Osteoblast (primary cell): ENCODE measurements around the gene HMCN1. TPM values are rescaled to one million over a fixed set of nuclear protein-coding genes. Genes with fewer than 3 reads are reported as not detected.

Experiments
- DNase-seq: peaks from one replicate; pipeline ENCODE4 v3.0.0; 2011; ENCODE audit warnings: low spot score, mixed read lengths; ENCODE audit not compliant: insufficient read length; ENCODE audit errors: missing footprints
- H2AFZ ChIP-seq: 2 replicates; pipeline ENCODE4 v1.6.0; 2011; ENCODE audit warnings: mild to moderate bottlenecking, low read length
- H3K27ac ChIP-seq: 2 replicates; pipeline ENCODE4 v1.5.1; 2011; ENCODE audit warnings: mild to moderate bottlenecking, low read depth, low read length, moderate library complexity
- H3K27me3 ChIP-seq: 2 replicates; pipeline ENCODE4 v1.6.0; 2012; ENCODE audit warnings: mild to moderate bottlenecking, control low read depth, inconsistent platforms, low read length, moderate library complexity; ENCODE audit not compliant: insufficient read depth
- H3K36me3 ChIP-seq: 2 replicates; pipeline ENCODE4 v1.5.1; 2011; ENCODE audit warnings: mild to moderate bottlenecking, low read length, control low read depth, moderate library complexity; ENCODE audit not compliant: insufficient read depth
- H3K4me1 ChIP-seq: 2 replicates; pipeline ENCODE4 v1.5.1; 2011; ENCODE audit warnings: mild to moderate bottlenecking, low read length, control low read depth, moderate library complexity; ENCODE audit not compliant: insufficient read depth
- H3K4me2 ChIP-seq: 2 replicates; pipeline ENCODE4 v1.6.0; 2011; ENCODE audit warnings: mild to moderate bottlenecking, low read length; ENCODE audit not compliant: insufficient read depth
- H3K4me3 ChIP-seq: fragments of 200-600 bp; sonication (generic); 3 replicates; pipeline ENCODE4 v1.5.1; 2012; ENCODE audit warnings: mild to moderate bottlenecking, low read length, inconsistent platforms; ENCODE audit not compliant: insufficient read depth
- H3K79me2 ChIP-seq: 2 replicates; pipeline ENCODE4 v1.6.0; 2012; ENCODE audit warnings: mild to moderate bottlenecking, low read length, control low read depth, inconsistent platforms; ENCODE audit not compliant: insufficient read depth
- H3K9me3 ChIP-seq: 2 replicates; pipeline ENCODE4 v1.5.1; 2011; ENCODE audit warnings: low read depth, low read length, control low read depth
- H4K20me1 ChIP-seq: 2 replicates; pipeline ENCODE4 v1.6.0; 2012; ENCODE audit warnings: mild to moderate bottlenecking, low read length, control low read depth; ENCODE audit not compliant: insufficient read depth
- total RNA-seq: library from RNA; depleted of rRNA; stranded (reverse); fragments of >200 nt; gene quantifications from 2 replicates; pipeline ENCODE4 v1.2.3, GENCODE V29; 2012
- TF ChIP-seq, protein P1 (sequence below): IDR thresholded peaks from 2 replicates; pipeline ENCODE4 v1.5.1; 2011; ENCODE audit warnings: mild to moderate bottlenecking, low read depth, low read length, moderate library complexity; ENCODE audit errors: extremely low read depth

The HMCN1 gene
- total RNA-seq, 1 donor: 178 TPM

DNA sequence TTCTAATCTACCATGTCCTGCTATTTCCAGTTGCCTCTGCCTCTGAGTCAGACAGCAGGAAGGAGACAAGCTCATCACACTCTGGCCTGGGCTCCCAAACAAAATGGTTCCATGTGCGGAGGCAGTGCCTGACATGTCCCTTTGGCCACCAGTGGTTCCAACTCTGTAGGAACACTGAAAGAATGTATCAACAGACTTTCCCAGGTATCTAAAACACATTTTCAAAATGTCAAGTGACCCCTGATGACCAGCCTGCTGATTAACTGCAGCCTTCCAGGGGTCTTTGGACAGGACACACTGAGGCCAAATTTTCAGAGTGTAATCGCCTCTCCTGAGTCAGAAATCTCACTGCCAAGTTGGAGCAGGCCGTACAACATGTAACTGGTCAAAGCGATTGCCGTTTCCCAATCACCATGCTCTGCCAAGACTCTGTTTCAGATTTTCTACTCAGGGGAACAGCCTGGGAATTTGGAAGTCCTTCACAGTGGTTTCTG, 468.1 kb downstream of the HMCN1 start:
- H3K4me2 ChIP-seq: no peak overlapping the region
- H4K20me1 ChIP-seq: no peaks in the 10 kb centered on the region
- H2AFZ ChIP-seq: peak overlapping the region; percentile 56
- H3K9me3 ChIP-seq: no peaks in the 10 kb centered on the region
- TF ChIP-seq, protein P1, sequence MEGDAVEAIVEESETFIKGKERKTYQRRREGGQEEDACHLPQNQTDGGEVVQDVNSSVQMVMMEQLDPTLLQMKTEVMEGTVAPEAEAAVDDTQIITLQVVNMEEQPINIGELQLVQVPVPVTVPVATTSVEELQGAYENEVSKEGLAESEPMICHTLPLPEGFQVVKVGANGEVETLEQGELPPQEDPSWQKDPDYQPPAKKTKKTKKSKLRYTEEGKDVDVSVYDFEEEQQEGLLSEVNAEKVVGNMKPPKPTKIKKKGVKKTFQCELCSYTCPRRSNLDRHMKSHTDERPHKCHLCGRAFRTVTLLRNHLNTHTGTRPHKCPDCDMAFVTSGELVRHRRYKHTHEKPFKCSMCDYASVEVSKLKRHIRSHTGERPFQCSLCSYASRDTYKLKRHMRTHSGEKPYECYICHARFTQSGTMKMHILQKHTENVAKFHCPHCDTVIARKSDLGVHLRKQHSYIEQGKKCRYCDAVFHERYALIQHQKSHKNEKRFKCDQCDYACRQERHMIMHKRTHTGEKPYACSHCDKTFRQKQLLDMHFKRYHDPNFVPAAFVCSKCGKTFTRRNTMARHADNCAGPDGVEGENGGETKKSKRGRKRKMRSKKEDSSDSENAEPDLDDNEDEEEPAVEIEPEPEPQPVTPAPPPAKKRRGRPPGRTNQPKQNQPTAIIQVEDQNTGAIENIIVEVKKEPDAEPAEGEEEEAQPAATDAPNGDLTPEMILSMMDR: no peak
- H3K4me1 ChIP-seq: peaks cover 6% of the 10 kb centered on the region
- no peaks in the 10 kb centered on the region for H3K27me3 ChIP-seq
- no peaks in the 10 kb centered on the region for H3K36me3 ChIP-seq
- no peak for DNase-seq
- no peak overlapping the region for H3K27ac ChIP-seq
- no peaks in the 10 kb centered on the region for H3K79me2 ChIP-seq
- H3K4me3 ChIP-seq: no peak overlapping the region

DNA sequence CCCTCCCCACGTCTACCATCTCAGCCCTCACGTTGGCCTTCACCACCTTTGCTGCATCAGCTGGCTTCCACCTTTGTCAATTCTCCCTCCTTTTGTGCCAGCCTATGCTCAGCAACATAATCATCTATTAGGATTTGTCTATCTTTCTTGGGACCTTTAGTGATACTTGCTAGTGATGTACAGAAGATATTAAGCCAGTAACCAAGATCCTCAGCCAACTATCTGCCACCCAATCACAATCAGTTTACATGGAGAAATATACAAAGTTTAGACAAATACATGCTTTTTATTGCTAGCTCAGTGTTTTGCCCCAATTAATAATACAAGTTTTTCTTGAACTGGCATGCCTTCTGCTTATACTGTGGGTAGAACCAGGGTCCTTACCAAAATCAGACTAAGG, 468.6 kb downstream of the HMCN1 start:
- H2AFZ ChIP-seq: no peak overlapping the region

DNA sequence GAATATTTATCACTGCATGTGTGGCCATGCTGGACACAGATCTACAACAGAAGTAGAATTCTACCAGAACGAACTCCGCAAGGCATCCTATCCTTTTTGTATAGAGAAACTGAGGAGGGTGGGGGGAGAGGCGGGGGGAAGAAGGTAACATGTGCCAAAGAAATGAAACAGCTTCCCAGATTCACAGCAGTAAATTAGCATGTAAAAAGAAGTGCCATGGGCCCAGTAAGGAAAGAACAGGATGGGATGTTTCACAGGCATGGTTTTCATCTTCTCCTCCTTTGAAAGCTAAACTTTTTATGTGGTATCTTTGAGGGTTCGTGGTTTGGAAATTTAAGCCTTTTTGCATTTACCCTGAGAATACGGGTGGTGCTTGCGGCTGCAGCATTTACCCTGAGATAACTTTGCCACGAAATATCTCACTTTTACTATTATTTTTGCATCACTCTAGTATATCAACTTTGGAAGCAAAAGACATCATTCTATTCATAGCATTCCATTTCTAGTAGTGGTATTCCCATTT, 471.9 kb downstream of the HMCN1 start:
- Histone ChIP-seq H3K79me2 (no peaks in the 10 kb centered on the region), H4K20me1 (no peaks in the 10 kb centered on the region), H3K4me1 (peaks cover 12% of the 10 kb centered on the region), H3K27ac (no peak overlapping the region), H3K9me3 (no peaks in the 10 kb centered on the region), H3K27me3 (no peaks in the 10 kb centered on the region), H3K4me2 (no peak overlapping the region), H3K4me3 (no peak overlapping the region), H2AFZ (no peak overlapping the region), H3K36me3 (no peaks in the 10 kb centered on the region)
- no peak for DNase-seq
- TF ChIP-seq, protein P1: no peak

More for the DNA sequence above, 468.6 kb downstream of the HMCN1 start:
- Histone ChIP-seq H3K4me1 (peaks cover 11% of the 10 kb centered on the region), H3K9me3 (no peaks in the 10 kb centered on the region), H3K4me3 (no peak overlapping the region), H3K4me2 (no peak overlapping the region), H3K79me2 (no peaks in the 10 kb centered on the region), H3K27ac (no peak overlapping the region), H3K36me3 (no peaks in the 10 kb centered on the region), H3K27me3 (no peaks in the 10 kb centered on the region), H4K20me1 (no peaks in the 10 kb centered on the region)
- TF ChIP-seq, protein P1: no peak
- no peak for DNase-seq

DNA sequence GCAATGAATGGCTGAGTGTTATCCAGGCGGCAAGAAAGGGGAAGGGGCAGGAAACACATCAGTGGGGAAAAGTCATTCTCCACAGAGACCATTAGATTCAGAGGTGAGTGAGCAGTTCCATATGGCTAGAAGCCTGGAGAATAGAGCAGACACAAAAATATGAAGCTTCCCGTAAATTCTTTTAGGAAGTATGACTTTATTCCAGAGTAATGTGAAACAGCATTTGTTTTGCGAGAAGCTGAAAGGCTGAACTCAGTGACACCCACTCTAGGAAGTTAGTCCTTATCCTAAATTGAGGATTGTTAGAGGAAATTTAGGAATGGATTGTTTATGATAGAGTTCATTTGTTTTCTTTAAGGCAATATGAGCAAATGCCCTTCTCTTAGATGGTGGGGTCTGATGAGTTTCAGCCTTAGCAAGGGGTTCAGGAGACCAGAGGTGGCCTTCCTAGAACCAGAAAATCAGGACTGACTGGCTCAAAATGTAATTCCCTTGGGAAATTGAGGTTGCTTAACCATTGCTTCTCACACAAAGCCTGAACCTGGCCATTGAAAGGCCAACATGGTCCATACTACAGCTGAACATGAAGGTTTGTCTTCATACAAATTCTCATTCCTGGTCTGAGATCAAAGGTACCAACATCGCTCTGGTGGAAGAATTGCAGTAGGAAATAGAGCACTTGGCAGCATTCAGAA, 473.3 kb downstream of the HMCN1 start:
- no peak for DNase-seq
- Histone ChIP-seq H3K9me3 (no peaks in the 10 kb centered on the region), H3K27ac (peak overlapping the region; percentile 12), H3K4me3 (no peak overlapping the region), H2AFZ (peak overlapping the region; percentile 4), H3K79me2 (no peaks in the 10 kb centered on the region), H3K4me1 (peaks cover 12% of the 10 kb centered on the region), H3K4me2 (peak overlapping the region; percentile 15), H3K27me3 (no peaks in the 10 kb centered on the region), H4K20me1 (no peaks in the 10 kb centered on the region), H3K36me3 (no peaks in the 10 kb centered on the region)
- TF ChIP-seq, protein P1: no peak
